HepG2 (cell line): ENCODE measurements around the gene ATG9A. TPM values are rescaled to one million over a fixed set of nuclear protein-coding genes. Genes with fewer than 3 reads are reported as not detected.

Experiments
- ATRX ChIP-seq: sonication (generic); formaldehyde crosslinking; IDR thresholded peaks from 2 replicates; pipeline ENCODE4 v1.4.0; 2020; ENCODE audit warnings: missing genetic modification reagents, borderline replicate concordance
- BCL6 ChIP-seq: IDR thresholded peaks from 2 replicates; pipeline ENCODE4 v1.6.1; 2016; ENCODE audit warnings: missing genetic modification reagents, missing compliant biosample characterization
- BHLHE40 ChIP-seq: IDR thresholded peaks from 2 replicates; pipeline ENCODE4 v1.6.1; 2011; ENCODE audit warnings: low read length, improper control_type of control experiment
- HOXA9 ChIP-seq: sonication (generic); formaldehyde crosslinking; IDR thresholded peaks from 2 replicates; pipeline ENCODE4 v1.8.1; 2022; ENCODE audit warnings: missing genetic modification reagents, mild to moderate bottlenecking, moderate library complexity, borderline replicate concordance
- KLF16 ChIP-seq, 2 experiments: sonication (generic) in 1 of 2; formaldehyde crosslinking in 1 of 2; IDR thresholded peaks; 2 replicates each; pipeline versions ENCODE4 v1.6.1 to v1.8.0; 2016 to 2023; ENCODE audit warnings: missing genetic modification reagents in 2 of 2, missing compliant biosample characterization in 1 of 2
- LCORL ChIP-seq, 2 experiments: fragments of 450-650 bp in 1 of 2; sonication (generic) in 1 of 2; formaldehyde crosslinking in 1 of 2; IDR thresholded peaks; 2 replicates each; pipeline versions ENCODE4 v1.5.0 to v1.6.1; 2017 to 2020; ENCODE audit warnings: antibody characterized with exemption in 1 of 2, missing genetic modification reagents in 1 of 2
- NAIF1 ChIP-seq: sonication (generic); formaldehyde crosslinking; IDR thresholded peaks from 2 replicates; pipeline ENCODE4 v1.5.0; 2020; ENCODE audit warnings: mild to moderate bottlenecking, missing genetic modification reagents, borderline replicate concordance
- NFIC ChIP-seq: IDR thresholded peaks from 2 replicates; pipeline ENCODE4 v1.6.1; 2012; ENCODE audit warnings: mild to moderate bottlenecking, low read length, inconsistent platforms
- RFXANK ChIP-seq: IDR thresholded peaks from 2 replicates; pipeline ENCODE4 v1.6.1; 2016
- RNF2 ChIP-seq: fragments of 450-650 bp; conservative IDR thresholded peaks from 2 replicates; pipeline ENCODE4 v1.6.1; 2016; ENCODE audit warnings: low read depth
- SRSF4 ChIP-seq: fragments of 200-400 bp; formaldehyde crosslinking; IDR thresholded peaks from one replicate; pipeline ENCODE4 v1.6.1; 2018; ENCODE audit warnings: mild to moderate bottlenecking, low read depth, low read length, moderate library complexity; ENCODE audit not compliant: poor library complexity, severe bottlenecking
- ZBTB1 ChIP-seq: sonication (generic); formaldehyde crosslinking; IDR thresholded peaks from 2 replicates; pipeline ENCODE4 v1.4.0; 2020; ENCODE audit warnings: missing genetic modification reagents, borderline replicate concordance
- ZFP82 ChIP-seq: sonication (generic); formaldehyde crosslinking; IDR thresholded peaks from 2 replicates; pipeline ENCODE4 v1.5.1; 2020; ENCODE audit warnings: mild to moderate bottlenecking, missing genetic modification reagents, borderline replicate concordance
- ZNF12 ChIP-seq: sonication (generic); formaldehyde crosslinking; IDR thresholded peaks from 2 replicates; pipeline ENCODE4 v1.5.0; 2020; ENCODE audit warnings: missing genetic modification reagents
- ZNF331 ChIP-seq: sonication (generic); formaldehyde crosslinking; IDR thresholded peaks from 2 replicates; pipeline ENCODE4 v1.4.0; 2020; ENCODE audit warnings: missing genetic modification reagents
- ZNF350 ChIP-seq: sonication (generic); formaldehyde crosslinking; IDR thresholded peaks from 2 replicates; pipeline ENCODE4 v1.4.0; 2020; ENCODE audit warnings: mild to moderate bottlenecking, low read depth, missing genetic modification reagents, borderline replicate concordance
- ZNF562 ChIP-seq: sonication (generic); formaldehyde crosslinking; IDR thresholded peaks from 2 replicates; pipeline ENCODE4 v1.8.0; 2022; ENCODE audit warnings: missing genetic modification reagents, borderline replicate concordance
- ZNF790 ChIP-seq: sonication (generic); formaldehyde crosslinking; IDR thresholded peaks from 2 replicates; pipeline ENCODE4 v1.8.0; 2022; ENCODE audit warnings: missing genetic modification reagents, mild to moderate bottlenecking, borderline replicate concordance
- ZNF891 ChIP-seq: sonication (generic); formaldehyde crosslinking; IDR thresholded peaks from 2 replicates; pipeline ENCODE4 v1.5.0; 2020; ENCODE audit warnings: mild to moderate bottlenecking, missing genetic modification reagents
- polyA plus RNA-seq, 8 experiments: library from polyadenylated mRNA; depleted of rRNA in 3 of 8; stranded (reverse) in 7 of 8; unstranded in 1 of 8; fragments of >200 nt; fragmentation: Illumina TruSeq in 4 of 8; extraction: Trizol in 4 of 8; gene quantifications; 2 replicates each; pipeline versions ENCODE4 v1.2.1 to v1.2.3, GENCODE V29; 2011 to 2016; ENCODE audit warnings: low read depth in 4 of 8, missing spikeins in 1 of 8, mixed read lengths in 1 of 8; ENCODE audit not compliant: insufficient read depth in 1 of 8
- total RNA-seq, 5 experiments: library from RNA; depleted of rRNA; stranded (reverse); fragments of >200 nt; fragmentation: Illumina TruSeq; extraction: Trizol; gene quantifications; 2 replicates each; pipeline ENCODE4 v1.2.3, GENCODE V29; 2016; ENCODE audit warnings: low read depth in 1 of 5
- TF ChIP-seq, protein P1 (sequence below): sonication (generic); formaldehyde crosslinking; IDR thresholded peaks from 2 replicates; pipeline ENCODE4 v1.9.0; 2021; ENCODE audit warnings: missing genetic modification reagents, mild to moderate bottlenecking, borderline replicate concordance
- TF ChIP-seq, protein P2 (sequence below): sonication (generic); formaldehyde crosslinking; IDR thresholded peaks from 2 replicates; pipeline ENCODE4 v1.4.0; 2020; ENCODE audit warnings: missing genetic modification reagents
- TF ChIP-seq, protein P3 (sequence below): sonication (generic); formaldehyde crosslinking; IDR thresholded peaks from 2 replicates; pipeline ENCODE4 v1.4.0; 2020; ENCODE audit warnings: mild to moderate bottlenecking, missing genetic modification reagents
- TF ChIP-seq, protein P4 (sequence below): sonication (generic); formaldehyde crosslinking; IDR thresholded peaks from 2 replicates; pipeline ENCODE4 v1.8.0; 2022; ENCODE audit warnings: missing genetic modification reagents, mild to moderate bottlenecking, borderline replicate concordance

Gene ATG9A
- total and polyA plus RNA-seq, 2 of the 13 experiments (the other 11 are each of a cell fraction or from before 2014, with no cell fraction given) = 35.0 to 131 TPM

DNA sequence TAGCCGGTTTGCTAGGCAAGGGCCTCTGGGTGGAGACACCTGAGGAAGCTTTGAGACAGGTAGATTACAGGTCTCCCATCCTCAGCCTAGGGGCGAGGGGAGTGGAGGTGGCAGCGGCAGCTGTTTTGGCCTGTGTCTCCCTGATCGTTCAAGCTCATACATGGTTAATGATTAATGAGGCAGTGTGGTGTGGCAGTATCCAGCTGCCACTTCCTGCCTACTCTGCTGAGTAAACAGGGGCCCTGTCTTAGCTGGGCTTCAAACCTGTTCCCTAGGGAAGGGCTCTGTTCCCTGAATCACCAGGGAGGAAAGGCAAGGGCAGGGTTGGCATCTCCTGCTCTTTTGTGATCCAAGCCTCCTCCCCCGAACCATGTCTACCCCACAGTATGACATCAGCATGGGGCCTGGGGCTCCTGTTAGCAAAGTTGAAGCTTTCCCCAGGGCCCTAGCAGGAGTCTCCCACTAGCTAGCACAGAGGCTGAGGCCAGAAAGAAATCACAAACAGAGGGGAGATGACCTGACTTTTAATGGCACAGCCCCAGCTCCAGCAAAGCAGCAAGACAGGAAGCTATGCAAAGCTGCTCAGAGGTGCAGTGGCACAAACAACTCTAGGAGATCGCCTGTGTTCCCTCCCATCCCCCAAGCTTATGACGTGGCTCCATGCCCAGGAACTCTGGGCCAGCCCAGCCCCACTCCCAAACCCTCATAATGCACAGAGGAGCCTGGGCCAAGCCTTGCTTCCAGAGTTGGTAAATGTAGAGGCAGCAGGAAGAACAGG lies 20.0 kb upstream of the ATG9A start (continued):
- TF ChIP-seq ZBTB1 (CRISPR knock-in tag) (no peak), LCORL (IDR thresholded peaks at IDR 0.05) (no peak), LCORL (CRISPR knock-in tag; IDR thresholded peaks at IDR 0.05) (peak; percentile 30; the same call in 1 of the 2 replicates), HOXA9 (CRISPR knock-in tag) (no peak), ZNF350 (peak; percentile 66; the same call in 1 of the 2 replicates), ZNF891 (CRISPR knock-in tag) (peak; percentile 88), ATRX (no peak), NFIC (no peak), ZNF790 (CRISPR knock-in tag) (no peak), ZNF12 (CRISPR knock-in tag) (peak; percentile 17; the same call in 1 of the 2 replicates), BHLHE40 (no peak), ZNF331 (CRISPR knock-in tag) (peak; percentile 80; the same call in 1 of the 2 replicates), ZNF562 (no peak), BCL6 (peak; percentile 36; the same call in 1 of the 2 replicates), RFXANK (no peak), SRSF4 (no peak), ZFP82 (CRISPR knock-in tag) (no peak), KLF16 (CRISPR knock-in tag; IDR thresholded peaks at IDR 0.05) (peak in 1 of 2 experiments; percentile 55; a peak in 1 of 4 replicates), NAIF1 (CRISPR knock-in tag) (no peak), RNF2 (no peak)
- TF ChIP-seq, protein P1, sequence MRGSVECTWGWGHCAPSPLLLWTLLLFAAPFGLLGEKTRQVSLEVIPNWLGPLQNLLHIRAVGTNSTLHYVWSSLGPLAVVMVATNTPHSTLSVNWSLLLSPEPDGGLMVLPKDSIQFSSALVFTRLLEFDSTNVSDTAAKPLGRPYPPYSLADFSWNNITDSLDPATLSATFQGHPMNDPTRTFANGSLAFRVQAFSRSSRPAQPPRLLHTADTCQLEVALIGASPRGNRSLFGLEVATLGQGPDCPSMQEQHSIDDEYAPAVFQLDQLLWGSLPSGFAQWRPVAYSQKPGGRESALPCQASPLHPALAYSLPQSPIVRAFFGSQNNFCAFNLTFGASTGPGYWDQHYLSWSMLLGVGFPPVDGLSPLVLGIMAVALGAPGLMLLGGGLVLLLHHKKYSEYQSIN (CRISPR knock-in tag) = no peak
- TF ChIP-seq, protein P2, sequence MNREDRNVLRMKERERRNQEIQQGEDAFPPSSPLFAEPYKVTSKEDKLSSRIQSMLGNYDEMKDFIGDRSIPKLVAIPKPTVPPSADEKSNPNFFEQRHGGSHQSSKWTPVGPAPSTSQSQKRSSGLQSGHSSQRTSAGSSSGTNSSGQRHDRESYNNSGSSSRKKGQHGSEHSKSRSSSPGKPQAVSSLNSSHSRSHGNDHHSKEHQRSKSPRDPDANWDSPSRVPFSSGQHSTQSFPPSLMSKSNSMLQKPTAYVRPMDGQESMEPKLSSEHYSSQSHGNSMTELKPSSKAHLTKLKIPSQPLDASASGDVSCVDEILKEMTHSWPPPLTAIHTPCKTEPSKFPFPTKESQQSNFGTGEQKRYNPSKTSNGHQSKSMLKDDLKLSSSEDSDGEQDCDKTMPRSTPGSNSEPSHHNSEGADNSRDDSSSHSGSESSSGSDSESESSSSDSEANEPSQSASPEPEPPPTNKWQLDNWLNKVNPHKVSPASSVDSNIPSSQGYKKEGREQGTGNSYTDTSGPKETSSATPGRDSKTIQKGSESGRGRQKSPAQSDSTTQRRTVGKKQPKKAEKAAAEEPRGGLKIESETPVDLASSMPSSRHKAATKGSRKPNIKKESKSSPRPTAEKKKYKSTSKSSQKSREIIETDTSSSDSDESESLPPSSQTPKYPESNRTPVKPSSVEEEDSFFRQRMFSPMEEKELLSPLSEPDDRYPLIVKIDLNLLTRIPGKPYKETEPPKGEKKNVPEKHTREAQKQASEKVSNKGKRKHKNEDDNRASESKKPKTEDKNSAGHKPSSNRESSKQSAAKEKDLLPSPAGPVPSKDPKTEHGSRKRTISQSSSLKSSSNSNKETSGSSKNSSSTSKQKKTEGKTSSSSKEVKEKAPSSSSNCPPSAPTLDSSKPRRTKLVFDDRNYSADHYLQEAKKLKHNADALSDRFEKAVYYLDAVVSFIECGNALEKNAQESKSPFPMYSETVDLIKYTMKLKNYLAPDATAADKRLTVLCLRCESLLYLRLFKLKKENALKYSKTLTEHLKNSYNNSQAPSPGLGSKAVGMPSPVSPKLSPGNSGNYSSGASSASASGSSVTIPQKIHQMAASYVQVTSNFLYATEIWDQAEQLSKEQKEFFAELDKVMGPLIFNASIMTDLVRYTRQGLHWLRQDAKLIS (CRISPR knock-in tag) = no peak; the same call in 1 of the 2 replicates
- TF ChIP-seq, protein P3, sequence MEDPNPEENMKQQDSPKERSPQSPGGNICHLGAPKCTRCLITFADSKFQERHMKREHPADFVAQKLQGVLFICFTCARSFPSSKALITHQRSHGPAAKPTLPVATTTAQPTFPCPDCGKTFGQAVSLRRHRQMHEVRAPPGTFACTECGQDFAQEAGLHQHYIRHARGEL (CRISPR knock-in tag) = no peak
- TF ChIP-seq, protein P4, sequence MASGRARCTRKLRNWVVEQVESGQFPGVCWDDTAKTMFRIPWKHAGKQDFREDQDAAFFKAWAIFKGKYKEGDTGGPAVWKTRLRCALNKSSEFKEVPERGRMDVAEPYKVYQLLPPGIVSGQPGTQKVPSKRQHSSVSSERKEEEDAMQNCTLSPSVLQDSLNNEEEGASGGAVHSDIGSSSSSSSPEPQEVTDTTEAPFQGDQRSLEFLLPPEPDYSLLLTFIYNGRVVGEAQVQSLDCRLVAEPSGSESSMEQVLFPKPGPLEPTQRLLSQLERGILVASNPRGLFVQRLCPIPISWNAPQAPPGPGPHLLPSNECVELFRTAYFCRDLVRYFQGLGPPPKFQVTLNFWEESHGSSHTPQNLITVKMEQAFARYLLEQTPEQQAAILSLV (CRISPR knock-in tag) = peak; percentile 49
